SK-N-SH treated with all-trans-retinoic acid at 6 μM for 48 hours (cell line): ENCODE data around the gene TMEM232.

Source experiments
- CSDC2 ChIP-seq: fragments of 250-450 bp; sonication (Bioruptor Pico); IDR thresholded peaks from 2 replicates; pipeline ENCODE4 v1.5.0; 2020; ENCODE audit warnings: mild to moderate bottlenecking, moderate library complexity
- GLIS3 ChIP-seq: fragments of 250-450 bp; sonication (Bioruptor Pico); IDR thresholded peaks from 2 replicates; pipeline ENCODE4 v1.5.0; 2020; ENCODE audit warnings: mild to moderate bottlenecking, moderate library complexity
- ISL1 ChIP-seq: fragments of 250-450 bp; sonication (Bioruptor Pico); IDR thresholded peaks from 2 replicates; pipeline ENCODE4 v2.1.2; 2022; ENCODE audit warnings: mild to moderate bottlenecking, moderate library complexity
- RARB ChIP-seq: fragments of 250-450 bp; sonication (Bioruptor Pico); IDR thresholded peaks from 2 replicates; pipeline ENCODE4 v1.8.0; 2021; ENCODE audit warnings: mild to moderate bottlenecking, moderate library complexity
- TOX ChIP-seq: fragments of 250-450 bp; sonication (Bioruptor Pico); IDR thresholded peaks from 2 replicates; pipeline ENCODE4 v1.8.0; 2021; ENCODE audit warnings: mild to moderate bottlenecking, moderate library complexity, borderline replicate concordance
- ZC3H10 ChIP-seq: fragments of 250-450 bp; sonication (Bioruptor Pico); IDR thresholded peaks from 2 replicates; pipeline ENCODE4 v1.5.1; 2021; ENCODE audit warnings: mild to moderate bottlenecking, moderate library complexity
- ZFP3 ChIP-seq: fragments of 250-450 bp; sonication (Bioruptor Pico); IDR thresholded peaks from 2 replicates; pipeline ENCODE4 v1.5.0; 2020; ENCODE audit warnings: mild to moderate bottlenecking, moderate library complexity
- TF ChIP-seq, protein P1 (sequence below): fragments of 250-450 bp; sonication (Bioruptor Pico); IDR thresholded peaks from 2 replicates; pipeline ENCODE4 v1.5.0; 2020; ENCODE audit warnings: mild to moderate bottlenecking, moderate library complexity
- TF ChIP-seq, protein P2 (sequence below): fragments of 250-450 bp; sonication (Bioruptor Pico); IDR thresholded peaks from 2 replicates; pipeline ENCODE4 v1.8.0; 2020; ENCODE audit warnings: mild to moderate bottlenecking, moderate library complexity, borderline replicate concordance
- TF ChIP-seq, protein P3 (sequence below): fragments of 250-450 bp; sonication (Bioruptor Pico); IDR thresholded peaks from 2 replicates; pipeline ENCODE4 v1.5.1; 2021; ENCODE audit warnings: mild to moderate bottlenecking, moderate library complexity

DNA sequence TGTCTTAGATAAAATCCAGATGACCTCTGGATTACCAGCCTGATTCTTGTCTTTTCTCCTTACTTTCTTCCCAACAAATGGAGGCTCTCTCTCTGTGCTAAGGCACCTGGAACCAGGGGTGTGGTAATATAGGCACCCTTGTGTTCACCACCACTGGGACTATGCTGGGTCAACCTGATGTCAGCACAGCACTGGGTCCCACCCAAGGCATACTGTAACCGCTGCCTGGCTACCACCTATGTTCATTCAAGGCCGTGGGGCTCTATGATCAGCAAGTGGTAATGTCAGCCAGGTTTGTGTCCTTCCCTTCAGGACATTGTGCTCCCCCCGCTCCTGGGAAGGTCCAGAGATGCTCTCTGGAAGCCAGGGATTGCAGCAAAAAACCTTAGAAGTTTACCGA, 283.6 kb downstream of the TMEM232 start:
- TF ChIP-seq, protein P1, sequence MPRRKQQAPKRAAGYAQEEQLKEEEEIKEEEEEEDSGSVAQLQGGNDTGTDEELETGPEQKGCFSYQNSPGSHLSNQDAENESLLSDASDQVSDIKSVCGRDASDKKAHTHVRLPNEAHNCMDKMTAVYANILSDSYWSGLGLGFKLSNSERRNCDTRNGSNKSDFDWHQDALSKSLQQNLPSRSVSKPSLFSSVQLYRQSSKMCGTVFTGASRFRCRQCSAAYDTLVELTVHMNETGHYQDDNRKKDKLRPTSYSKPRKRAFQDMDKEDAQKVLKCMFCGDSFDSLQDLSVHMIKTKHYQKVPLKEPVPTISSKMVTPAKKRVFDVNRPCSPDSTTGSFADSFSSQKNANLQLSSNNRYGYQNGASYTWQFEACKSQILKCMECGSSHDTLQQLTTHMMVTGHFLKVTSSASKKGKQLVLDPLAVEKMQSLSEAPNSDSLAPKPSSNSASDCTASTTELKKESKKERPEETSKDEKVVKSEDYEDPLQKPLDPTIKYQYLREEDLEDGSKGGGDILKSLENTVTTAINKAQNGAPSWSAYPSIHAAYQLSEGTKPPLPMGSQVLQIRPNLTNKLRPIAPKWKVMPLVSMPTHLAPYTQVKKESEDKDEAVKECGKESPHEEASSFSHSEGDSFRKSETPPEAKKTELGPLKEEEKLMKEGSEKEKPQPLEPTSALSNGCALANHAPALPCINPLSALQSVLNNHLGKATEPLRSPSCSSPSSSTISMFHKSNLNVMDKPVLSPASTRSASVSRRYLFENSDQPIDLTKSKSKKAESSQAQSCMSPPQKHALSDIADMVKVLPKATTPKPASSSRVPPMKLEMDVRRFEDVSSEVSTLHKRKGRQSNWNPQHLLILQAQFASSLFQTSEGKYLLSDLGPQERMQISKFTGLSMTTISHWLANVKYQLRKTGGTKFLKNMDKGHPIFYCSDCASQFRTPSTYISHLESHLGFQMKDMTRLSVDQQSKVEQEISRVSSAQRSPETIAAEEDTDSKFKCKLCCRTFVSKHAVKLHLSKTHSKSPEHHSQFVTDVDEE (CRISPR knock-in tag): no peak
- TF ChIP-seq, protein P2, sequence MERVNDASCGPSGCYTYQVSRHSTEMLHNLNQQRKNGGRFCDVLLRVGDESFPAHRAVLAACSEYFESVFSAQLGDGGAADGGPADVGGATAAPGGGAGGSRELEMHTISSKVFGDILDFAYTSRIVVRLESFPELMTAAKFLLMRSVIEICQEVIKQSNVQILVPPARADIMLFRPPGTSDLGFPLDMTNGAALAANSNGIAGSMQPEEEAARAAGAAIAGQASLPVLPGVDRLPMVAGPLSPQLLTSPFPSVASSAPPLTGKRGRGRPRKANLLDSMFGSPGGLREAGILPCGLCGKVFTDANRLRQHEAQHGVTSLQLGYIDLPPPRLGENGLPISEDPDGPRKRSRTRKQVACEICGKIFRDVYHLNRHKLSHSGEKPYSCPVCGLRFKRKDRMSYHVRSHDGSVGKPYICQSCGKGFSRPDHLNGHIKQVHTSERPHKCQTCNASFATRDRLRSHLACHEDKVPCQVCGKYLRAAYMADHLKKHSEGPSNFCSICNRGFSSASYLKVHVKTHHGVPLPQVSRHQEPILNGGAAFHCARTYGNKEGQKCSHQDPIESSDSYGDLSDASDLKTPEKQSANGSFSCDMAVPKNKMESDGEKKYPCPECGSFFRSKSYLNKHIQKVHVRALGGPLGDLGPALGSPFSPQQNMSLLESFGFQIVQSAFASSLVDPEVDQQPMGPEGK: no peak
- TF ChIP-seq ISL1 (CRISPR knock-in tag) (no peak), ZFP3 (no peak), RARB (CRISPR knock-in tag) (no peak), TOX (CRISPR knock-in tag) (no peak), CSDC2 (no peak), GLIS3 (CRISPR knock-in tag) (no peak), ZC3H10 (CRISPR knock-in tag) (no peak)
- TF ChIP-seq, protein P3, sequence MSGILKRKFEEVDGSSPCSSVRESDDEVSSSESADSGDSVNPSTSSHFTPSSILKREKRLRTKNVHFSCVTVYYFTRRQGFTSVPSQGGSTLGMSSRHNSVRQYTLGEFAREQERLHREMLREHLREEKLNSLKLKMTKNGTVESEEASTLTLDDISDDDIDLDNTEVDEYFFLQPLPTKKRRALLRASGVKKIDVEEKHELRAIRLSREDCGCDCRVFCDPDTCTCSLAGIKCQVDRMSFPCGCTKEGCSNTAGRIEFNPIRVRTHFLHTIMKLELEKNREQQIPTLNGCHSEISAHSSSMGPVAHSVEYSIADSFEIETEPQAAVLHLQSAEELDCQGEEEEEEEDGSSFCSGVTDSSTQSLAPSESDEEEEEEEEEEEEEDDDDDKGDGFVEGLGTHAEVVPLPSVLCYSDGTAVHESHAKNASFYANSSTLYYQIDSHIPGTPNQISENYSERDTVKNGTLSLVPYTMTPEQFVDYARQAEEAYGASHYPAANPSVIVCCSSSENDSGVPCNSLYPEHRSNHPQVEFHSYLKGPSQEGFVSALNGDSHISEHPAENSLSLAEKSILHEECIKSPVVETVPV (CRISPR knock-in tag): no peak
